DND-41 (cell line): ENCODE measurements around the gene FARP1.

Source experiments
- CTCF ChIP-seq: IDR thresholded peaks from 2 replicates; pipeline ENCODE4 v1.5.1; 2012; ENCODE audit warnings: borderline replicate concordance, low read length, moderate library complexity, mild to moderate bottlenecking; ENCODE audit not compliant: poor library complexity, severe bottlenecking; ENCODE audit errors: extremely low read depth
- EZH2 ChIP-seq: IDR thresholded peaks from 3 replicates; pipeline ENCODE4 v1.6.1; 2012; ENCODE audit warnings: borderline replicate concordance, low read depth, mild to moderate bottlenecking, moderate library complexity, low read length, inconsistent platforms; ENCODE audit not compliant: severe bottlenecking

GRCh38 chr13:98308086-98308911, 165.4 kb downstream of the FARP1 start:
- TF ChIP-seq CTCF (no peak), EZH2 (no peak)
